ENCODE results near the gene OXNAD1.

OXNAD1 gene

DNA sequence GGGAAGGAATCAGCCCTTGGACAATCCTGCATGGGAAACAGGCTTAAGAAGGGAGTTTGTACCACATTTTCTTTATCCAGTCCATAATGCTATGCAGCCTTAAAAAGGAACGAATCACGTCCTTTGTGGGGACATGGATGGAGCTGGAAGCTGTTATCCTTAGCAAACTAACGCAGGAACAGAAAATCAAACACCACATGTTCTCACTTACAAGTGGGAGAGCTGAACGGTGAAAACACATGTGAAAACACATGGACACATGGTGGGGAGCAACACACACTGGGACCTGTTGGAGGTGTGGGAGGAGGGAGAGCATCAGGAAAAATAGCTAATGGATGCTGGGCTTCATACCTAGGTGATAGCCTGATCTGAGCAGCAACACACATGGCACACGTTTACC is 70.3 kb downstream of the OXNAD1 start:
- TF ChIP-seq POLR2AphosphoS5 (IDR thresholded peaks at IDR 0.05; ENCODE audit: borderline replicate concordance, low read depth, low read length) (no peak), FOXP2 (optimal IDR thresholded peaks at IDR 0.05; ENCODE audit: control extremely low read depth, extremely low read length, insufficient read depth) (no peak), EZH2 (IDR thresholded peaks at IDR 0.05) (no peak)
- Histone ChIP-seq H3K9ac (ENCODE audit: insufficient read length) (no peak overlapping the region), H3K27ac (no peak overlapping the region), H3K9me3 (ENCODE audit: low read depth, low read length) (no peaks in the 10 kb centered on the region), H3K36me3 (ENCODE audit: insufficient read depth, low read length) (no peaks in the 10 kb centered on the region), H3K4me3 (no peak overlapping the region)
- no peak for DNase-seq (ENCODE audit: low read depth, low spot score)

GRCh38 chr3:16335772-16336645 is 71.0 kb downstream of the OXNAD1 start:
- H3K9ac ChIP-seq (ENCODE audit: insufficient read length), result no peak overlapping the region
- H3K4me3 ChIP-seq, result no peak overlapping the region
- no peak for DNase-seq (ENCODE audit: low read depth, low spot score)
- TF ChIP-seq POLR2AphosphoS5 (IDR thresholded peaks at IDR 0.05; ENCODE audit: borderline replicate concordance, low read depth, low read length), result no peak
- TF ChIP-seq FOXP2 (optimal IDR thresholded peaks at IDR 0.05; ENCODE audit: control extremely low read depth, extremely low read length, insufficient read depth), result no peak
- no peak for TF ChIP-seq EZH2 (IDR thresholded peaks at IDR 0.05)
- H3K27ac ChIP-seq, result no peak overlapping the region
- H3K36me3 ChIP-seq (ENCODE audit: insufficient read depth, low read length), result no peaks in the 10 kb centered on the region
- no peaks in the 10 kb centered on the region for H3K9me3 ChIP-seq (ENCODE audit: low read depth, low read length)

DNA sequence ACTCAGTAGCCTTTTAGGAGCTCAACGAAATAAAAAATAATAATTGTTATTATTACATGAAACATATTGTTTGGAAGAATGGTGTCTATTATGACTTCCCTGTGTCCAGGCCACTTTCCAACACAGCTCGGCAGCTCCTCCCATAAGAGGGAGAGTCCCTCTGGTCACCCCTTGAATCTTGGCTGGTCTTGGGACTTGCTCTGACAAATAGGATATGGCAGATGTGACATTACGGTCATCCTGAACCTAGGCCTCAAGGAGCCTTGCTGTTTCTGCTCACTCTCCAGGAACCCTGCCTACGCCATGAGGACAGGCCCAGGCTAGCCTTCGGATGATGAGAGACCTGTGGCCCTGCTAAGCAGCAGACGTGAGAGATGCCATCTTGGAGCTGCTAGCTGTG is 71.8 kb downstream of the OXNAD1 start:
- no peak overlapping the region for H3K9ac ChIP-seq (ENCODE audit: insufficient read length)
- DNase-seq (ENCODE audit: low read depth, low spot score), result no peak
- H3K36me3 ChIP-seq (ENCODE audit: insufficient read depth, low read length), result no peaks in the 10 kb centered on the region
- H3K9me3 ChIP-seq (ENCODE audit: low read depth, low read length), result no peaks in the 10 kb centered on the region
- no peak overlapping the region for H3K4me3 ChIP-seq
- no peak for TF ChIP-seq FOXP2 (optimal IDR thresholded peaks at IDR 0.05; ENCODE audit: control extremely low read depth, extremely low read length, insufficient read depth)
- TF ChIP-seq POLR2AphosphoS5 (IDR thresholded peaks at IDR 0.05; ENCODE audit: borderline replicate concordance, low read depth, low read length), result no peak
- no peak for TF ChIP-seq EZH2 (IDR thresholded peaks at IDR 0.05)
- H3K27ac ChIP-seq, result no peak overlapping the region

- Histone ChIP-seq H3K9me3 (ENCODE audit: low read depth, low read length) (no peaks in the 10 kb centered on the region), H3K4me3 (no peak overlapping the region), H3K36me3 (ENCODE audit: insufficient read depth, low read length) (no peaks in the 10 kb centered on the region), H3K9ac (ENCODE audit: insufficient read length) (no peak overlapping the region), H3K27ac (no peak overlapping the region)
- no peak for DNase-seq (ENCODE audit: low read depth, low spot score)
- TF ChIP-seq POLR2AphosphoS5 (IDR thresholded peaks at IDR 0.05; ENCODE audit: borderline replicate concordance, low read depth, low read length), result no peak
- TF ChIP-seq EZH2 (IDR thresholded peaks at IDR 0.05), result no peak
- no peak for TF ChIP-seq FOXP2 (optimal IDR thresholded peaks at IDR 0.05; ENCODE audit: control extremely low read depth, extremely low read length, insufficient read depth)
Measured at GRCh38 chr3:16337856-16338540, 73.0 kb downstream of the OXNAD1 start.

- H3K4me3 ChIP-seq, result no peak overlapping the region
- no peaks in the 10 kb centered on the region for H3K36me3 ChIP-seq (ENCODE audit: insufficient read depth, low read length)
- H3K9me3 ChIP-seq (ENCODE audit: low read depth, low read length), result no peaks in the 10 kb centered on the region
- TF ChIP-seq EZH2 (IDR thresholded peaks at IDR 0.05) (no peak), POLR2AphosphoS5 (IDR thresholded peaks at IDR 0.05; ENCODE audit: borderline replicate concordance, low read depth, low read length) (no peak), FOXP2 (optimal IDR thresholded peaks at IDR 0.05; ENCODE audit: control extremely low read depth, extremely low read length, insufficient read depth) (no peak)
- DNase-seq (ENCODE audit: low read depth, low spot score), result no peak
- no peak overlapping the region for H3K27ac ChIP-seq
- no peak overlapping the region for H3K9ac ChIP-seq (ENCODE audit: insufficient read length)
Measured at GRCh38 chr3:16338999-16339398, 74.0 kb downstream of the OXNAD1 start.

DNA sequence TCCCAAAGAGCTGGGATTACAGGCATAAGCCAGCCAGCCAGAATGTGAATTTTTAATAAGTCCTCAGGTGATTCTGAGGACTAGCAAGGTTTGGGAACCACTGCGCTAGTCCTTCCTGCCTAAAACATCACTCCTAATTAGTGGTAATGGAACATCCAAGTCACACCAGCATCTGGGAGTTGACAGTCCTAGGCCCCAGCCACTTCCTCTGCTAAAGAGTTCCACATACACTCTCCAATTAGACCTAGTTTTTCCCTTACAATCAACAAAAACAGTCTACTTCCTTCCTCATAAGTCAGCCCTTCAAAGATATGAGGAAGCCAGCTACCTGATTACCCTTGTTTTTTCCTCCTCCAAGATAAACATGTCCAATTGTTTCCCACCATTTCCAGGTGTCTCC is 78.1 kb downstream of the OXNAD1 start:
- Histone ChIP-seq H3K9ac (ENCODE audit: insufficient read length) (no peak overlapping the region), H3K27ac (no peak overlapping the region), H3K9me3 (ENCODE audit: low read depth, low read length) (no peaks in the 10 kb centered on the region), H3K4me3 (no peak overlapping the region), H3K36me3 (ENCODE audit: insufficient read depth, low read length) (no peaks in the 10 kb centered on the region)
- DNase-seq (ENCODE audit: low read depth, low spot score), result no peak
- TF ChIP-seq POLR2AphosphoS5 (IDR thresholded peaks at IDR 0.05; ENCODE audit: borderline replicate concordance, low read depth, low read length) (no peak), EZH2 (IDR thresholded peaks at IDR 0.05) (no peak), FOXP2 (optimal IDR thresholded peaks at IDR 0.05; ENCODE audit: control extremely low read depth, extremely low read length, insufficient read depth) (no peak)

GRCh38 chr3:16346413-16347081 is 81.5 kb downstream of the OXNAD1 start:
- H3K36me3 ChIP-seq (ENCODE audit: insufficient read depth, low read length), result no peaks in the 10 kb centered on the region
- no peak for DNase-seq (ENCODE audit: low read depth, low spot score)
- H3K27ac ChIP-seq, result no peak overlapping the region
- no peak overlapping the region for H3K4me3 ChIP-seq
- TF ChIP-seq POLR2AphosphoS5 (IDR thresholded peaks at IDR 0.05; ENCODE audit: borderline replicate concordance, low read depth, low read length) (no peak), FOXP2 (optimal IDR thresholded peaks at IDR 0.05; ENCODE audit: control extremely low read depth, extremely low read length, insufficient read depth) (no peak), EZH2 (IDR thresholded peaks at IDR 0.05) (no peak)
- no peak overlapping the region for H3K9ac ChIP-seq (ENCODE audit: insufficient read length)
- no peaks in the 10 kb centered on the region for H3K9me3 ChIP-seq (ENCODE audit: low read depth, low read length)

DNA sequence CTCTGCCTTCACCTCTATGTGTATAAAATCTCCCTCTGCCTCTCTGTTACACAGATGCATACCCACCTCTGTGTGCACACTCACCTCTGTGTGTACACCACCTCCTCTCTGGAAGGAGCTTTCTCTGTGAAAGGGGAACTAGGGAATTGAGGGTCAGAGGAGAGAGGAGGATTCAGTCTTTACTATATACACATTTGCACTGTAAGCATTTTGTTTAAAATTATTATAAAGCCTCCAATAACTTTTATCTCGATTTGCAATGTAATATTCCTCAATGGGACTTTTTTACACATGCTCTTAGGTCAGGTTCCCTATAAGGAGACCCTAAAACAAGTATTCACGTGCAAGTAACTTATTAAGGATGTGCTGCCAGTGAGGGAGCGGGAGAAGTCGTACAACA is 82.5 kb downstream of the OXNAD1 start:
- H3K36me3 ChIP-seq (ENCODE audit: insufficient read depth, low read length), result no peaks in the 10 kb centered on the region
- no peak for DNase-seq (ENCODE audit: low read depth, low spot score)
- no peak overlapping the region for H3K27ac ChIP-seq
- TF ChIP-seq FOXP2 (optimal IDR thresholded peaks at IDR 0.05; ENCODE audit: control extremely low read depth, extremely low read length, insufficient read depth), result no peak
- no peak for TF ChIP-seq POLR2AphosphoS5 (IDR thresholded peaks at IDR 0.05; ENCODE audit: borderline replicate concordance, low read depth, low read length)
- no peak for TF ChIP-seq EZH2 (IDR thresholded peaks at IDR 0.05)
- H3K9me3 ChIP-seq (ENCODE audit: low read depth, low read length), result no peaks in the 10 kb centered on the region
- no peak overlapping the region for H3K9ac ChIP-seq (ENCODE audit: insufficient read length)
- H3K4me3 ChIP-seq, result no peak overlapping the region

Measured in SK-N-MC (cell line).